K562 treated with DMSO at 1 percent for 24 hours (cell line): ENCODE data around the gene DTD1. TPM values are rescaled to one million over a fixed set of nuclear protein-coding genes. Genes with fewer than 3 reads are reported as not detected.

Experiments
- total RNA-seq: library from RNA; unstranded; fragments of 300-600 nt; gene quantifications from 2 replicates; pipeline ENCODE4 v1.2.3, GENCODE V29; 2022; ENCODE audit warnings: low read depth; ENCODE audit not compliant: insufficient read depth

The DTD1 gene
- 42.1 and 52.8 TPM in 2 replicates for total RNA-seq

GRCh38 chr20:18587665-18588573 lies at the start of gene DTD1:
DTD1 (plus strand) TSS chr20:18588054; CDS start chr20:18588073, 19 bp downstream.

GRCh38 chr20:18566892-18567738 lies 20.7 kb upstream of the DTD1 start, which contains the start of gene SMIM26:
SMIM26 (plus strand) TSS chr20:18567432; CDS start chr20:18567479, 47 bp downstream.

DNA sequence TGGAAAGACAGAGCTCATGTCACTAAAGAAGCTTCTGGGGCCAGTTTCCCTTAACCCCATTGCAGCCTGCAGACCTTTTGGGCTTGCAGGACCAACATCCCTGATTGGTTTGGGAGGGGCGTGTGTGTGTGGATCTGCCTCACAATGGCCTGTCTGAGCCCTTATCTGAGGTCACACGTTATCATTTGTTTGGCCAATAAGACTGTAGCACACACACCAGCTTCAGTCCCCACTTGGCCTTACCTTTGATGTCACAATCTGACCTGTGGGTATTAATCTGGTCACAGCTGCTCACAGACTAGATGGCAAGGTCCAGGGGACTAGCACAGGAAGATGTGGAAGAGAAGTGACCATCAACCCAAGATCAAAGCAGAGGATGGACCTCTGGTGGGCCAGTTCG lies 225.6 kb downstream of the DTD1 start, which contains the start of gene SCP2D1:
Gene SCP2D1 (plus strand): TSS at position 301 of the 400 bp plus-strand sequence. CDS start 33 bp downstream, at position 334.

Other genes starting within 250 kb of the DTD1 start
- 0.16 TPM in 1 of 2 replicates, not detected in the other for gene DZANK1, start 121.0 kb upstream of the DTD1 start, total RNA-seq
- gene POLR3F, start 120.7 kb upstream of the DTD1 start, total RNA-seq, result 3.2 and 3.9 TPM in 2 replicates
- 1.1 and 1.2 TPM in 2 replicates for gene RBBP9, start 90.8 kb upstream of the DTD1 start, total RNA-seq
- gene SEC23B, start 80.1 kb upstream of the DTD1 start, total RNA-seq, result 43.3 and 44.3 TPM in 2 replicates
- 69.2 and 74.4 TPM in 2 replicates for gene SMIM26, start 20.6 kb upstream of the DTD1 start, total RNA-seq
- not detected in 2 replicates for gene SCP2D1, start 225.7 kb downstream of the DTD1 start, total RNA-seq